ENCODE measurements around the gene CNTLN. TPM values are rescaled to one million over a fixed set of nuclear protein-coding genes. Genes with fewer than 3 reads are reported as not detected.

The CNTLN gene
- total and polyA plus RNA-seq, 2 of the 8 experiments (the other 6 are each of a cell fraction or from before 2014, with no cell fraction given): 4.8 to 10.8 TPM

DNA sequence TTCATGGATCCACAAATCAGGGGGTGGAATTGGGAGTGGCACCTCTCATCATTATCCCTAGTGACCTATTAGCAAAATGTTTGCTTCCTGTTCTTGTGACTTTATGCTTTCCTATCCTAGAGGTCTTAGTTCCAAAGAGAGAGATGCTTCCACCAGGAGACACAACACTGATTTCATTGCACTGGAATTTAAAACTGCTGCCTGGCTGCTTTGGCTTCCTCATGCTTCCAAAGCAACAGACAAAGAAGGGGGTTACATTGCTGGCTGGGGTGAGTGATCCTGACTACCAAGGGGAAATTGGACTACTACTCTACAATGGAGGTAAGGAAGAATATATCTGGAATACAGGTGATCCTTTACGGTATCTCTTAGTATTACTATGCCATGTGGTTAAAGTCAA is 374.9 kb downstream of the CNTLN start (continued):
- no peak for TF ChIP-seq EP300 (IDR thresholded peaks at IDR 0.05; ENCODE audit: borderline replicate concordance in 1 of 2, low read depth in 2 of 2, low read length in 2 of 2)
- no peak for TF ChIP-seq CTBP2 (IDR thresholded peaks at IDR 0.05; ENCODE audit: borderline replicate concordance, insufficient read depth, insufficient read length, low read length)
- TF ChIP-seq HDAC2 (IDR thresholded peaks at IDR 0.05; ENCODE audit: borderline replicate concordance in 1 of 2, low read depth in 2 of 2, low read length in 2 of 2): no peak
- TF ChIP-seq BACH1 (IDR thresholded peaks at IDR 0.05; ENCODE audit: low read length): no peak
- TF ChIP-seq YY1 (IDR thresholded peaks at IDR 0.05; ENCODE audit: low read depth, low read length): no peak
